HEK293T (cell line): Measurements from ENCODE around the gene HHAT.

Source experiments
- CTCF ChIA-PET: fragments of 350-600 bp; formaldehyde crosslinking; extraction: SDS; loops from one replicate; lab custom pipeline; 2021; ENCODE audit warnings: antibody characterized with exemption, inconsistent platforms; lab: Yijun Ruan, JAX
- POLR2A ChIA-PET: fragments of 350-600 bp; formaldehyde crosslinking; extraction: SDS; loops from one replicate; lab custom pipeline; 2020; ENCODE audit warnings: antibody characterized with exemption, inconsistent platforms; lab: Yijun Ruan, JAX
- DNase-seq: peaks from one replicate; pipeline ENCODE4 v3.0.0; 2012; ENCODE audit warnings: mixed read lengths; ENCODE audit errors: extremely low spot score
- ARNT ChIP-seq: fragments of 450-650 bp; IDR thresholded peaks from 2 replicates; pipeline ENCODE4 v1.6.1; 2017; ENCODE audit warnings: mild to moderate bottlenecking
- BHLHE40 ChIP-seq: fragments of 450-650 bp; IDR thresholded peaks from 2 replicates; pipeline ENCODE4 v1.6.1; 2016; ENCODE audit warnings: mild to moderate bottlenecking, moderate library complexity, borderline replicate concordance
- CTBP1 ChIP-seq: fragments of 450-650 bp; IDR thresholded peaks from 2 replicates; pipeline ENCODE4 v1.6.1; 2016; ENCODE audit warnings: borderline replicate concordance
- ELF4 ChIP-seq: fragments of 450-650 bp; IDR thresholded peaks from 2 replicates; pipeline ENCODE4 v1.6.1; 2017; ENCODE audit warnings: antibody characterized with exemption
- FOXA1 ChIP-seq: fragments of 450-650 bp; IDR thresholded peaks from 2 replicates; pipeline ENCODE4 v1.6.1; 2016; ENCODE audit warnings: mild to moderate bottlenecking
- FOXK2 ChIP-seq: fragments of 450-650 bp; IDR thresholded peaks from 2 replicates; pipeline ENCODE4 v1.6.1; 2016; ENCODE audit warnings: mild to moderate bottlenecking
- FOXM1 ChIP-seq: fragments of 450-650 bp; IDR thresholded peaks from 2 replicates; pipeline ENCODE4 v1.6.1; 2017; ENCODE audit warnings: mild to moderate bottlenecking, borderline replicate concordance
- HDGF ChIP-seq: fragments of 450-650 bp; IDR thresholded peaks from 2 replicates; pipeline ENCODE4 v1.6.1; 2017; ENCODE audit warnings: antibody characterized with exemption, borderline replicate concordance
- L3MBTL2 ChIP-seq: fragments of 450-650 bp; conservative IDR thresholded peaks from 2 replicates; pipeline ENCODE4 v1.6.1; 2016; ENCODE audit warnings: mild to moderate bottlenecking
- LEF1 ChIP-seq: fragments of 450-650 bp; IDR thresholded peaks from 2 replicates; pipeline ENCODE4 v1.6.1; 2017; ENCODE audit warnings: mild to moderate bottlenecking, borderline replicate concordance
- NFRKB ChIP-seq: fragments of 450-650 bp; IDR thresholded peaks from 2 replicates; pipeline ENCODE4 v1.6.1; 2016; ENCODE audit warnings: mild to moderate bottlenecking, moderate library complexity
- SP1 ChIP-seq: fragments of 450-650 bp; IDR thresholded peaks from 2 replicates; pipeline ENCODE4 v1.6.1; 2017
- SUZ12 ChIP-seq: fragments of 450-650 bp; IDR thresholded peaks from 2 replicates; pipeline ENCODE4 v1.6.1; 2016; ENCODE audit warnings: mild to moderate bottlenecking
- TARDBP ChIP-seq: fragments of 450-650 bp; IDR thresholded peaks from 2 replicates; pipeline ENCODE4 v1.6.1; 2016
- ZNF384 ChIP-seq: fragments of 450-650 bp; IDR thresholded peaks from 2 replicates; pipeline ENCODE4 v1.6.1; 2016
- TF ChIP-seq, protein P1 (sequence below): fragments of 450-650 bp; IDR thresholded peaks from 2 replicates; pipeline ENCODE4 v1.6.1; 2016

Gene HHAT

DNA sequence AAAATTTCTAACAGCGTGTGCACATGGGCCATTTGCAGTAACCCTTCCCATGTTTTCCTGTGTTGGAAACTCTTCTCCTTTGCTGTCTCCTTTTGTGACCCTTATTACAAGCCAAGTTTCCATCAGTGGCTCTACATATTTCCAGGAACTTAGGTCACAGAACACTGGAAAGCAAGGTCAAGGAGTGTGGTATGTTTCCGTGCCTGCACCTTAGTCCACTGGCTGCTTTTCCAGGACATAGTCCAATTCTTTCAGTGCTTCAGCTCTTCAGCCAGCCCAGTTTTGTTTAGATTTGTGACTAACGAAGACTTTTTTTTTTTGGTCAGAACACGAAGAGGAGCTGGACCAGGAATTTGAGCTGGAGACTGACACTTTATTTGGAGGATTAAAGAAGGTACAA is 33.8 kb downstream of the HHAT start:
- ChIA-PET CTCF (interaction anchor here (0.6 kb wide), 1 partner anchor 928 kb away, joined by 3 read pairs; no protein-coding TSS in a partner anchor), POLR2A (no interaction called here)
- no peak for DNase-seq
- TF ChIP-seq FOXM1 = no peak
- TF ChIP-seq BHLHE40 = no peak
- no peak for TF ChIP-seq ARNT
- no peak for TF ChIP-seq LEF1
- TF ChIP-seq SUZ12 = no peak
- no peak for TF ChIP-seq ZNF384
- TF ChIP-seq L3MBTL2 = no peak
- no peak for TF ChIP-seq CTBP1
- no peak for TF ChIP-seq ELF4
- TF ChIP-seq HDGF = no peak
- no peak for TF ChIP-seq NFRKB
- TF ChIP-seq SP1 = no peak
- TF ChIP-seq TARDBP = no peak
- TF ChIP-seq, protein P1, sequence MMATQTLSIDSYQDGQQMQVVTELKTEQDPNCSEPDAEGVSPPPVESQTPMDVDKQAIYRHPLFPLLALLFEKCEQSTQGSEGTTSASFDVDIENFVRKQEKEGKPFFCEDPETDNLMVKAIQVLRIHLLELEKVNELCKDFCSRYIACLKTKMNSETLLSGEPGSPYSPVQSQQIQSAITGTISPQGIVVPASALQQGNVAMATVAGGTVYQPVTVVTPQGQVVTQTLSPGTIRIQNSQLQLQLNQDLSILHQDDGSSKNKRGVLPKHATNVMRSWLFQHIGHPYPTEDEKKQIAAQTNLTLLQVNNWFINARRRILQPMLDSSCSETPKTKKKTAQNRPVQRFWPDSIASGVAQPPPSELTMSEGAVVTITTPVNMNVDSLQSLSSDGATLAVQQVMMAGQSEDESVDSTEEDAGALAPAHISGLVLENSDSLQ = no peak
- TF ChIP-seq FOXK2 = no peak
- TF ChIP-seq FOXA1 = no peak

DNA sequence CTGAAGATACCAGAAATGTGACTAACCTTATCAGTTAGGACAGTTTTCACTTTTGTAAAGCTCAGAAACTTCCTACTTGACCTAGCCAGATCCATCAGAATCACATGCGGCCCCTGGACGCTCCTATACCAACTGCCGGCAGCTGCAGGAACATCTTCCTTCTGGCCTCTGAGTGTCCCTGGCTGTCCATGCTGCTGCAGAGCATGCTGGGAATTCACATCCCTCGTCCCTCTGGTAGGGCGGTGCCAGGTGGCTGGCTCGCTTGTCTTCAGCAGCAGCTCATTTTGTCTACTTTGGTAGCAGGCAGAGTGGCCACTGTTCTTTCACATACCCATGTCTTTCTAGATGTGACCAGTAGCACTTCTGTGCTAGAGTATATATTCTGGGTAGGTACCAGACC is 34.4 kb downstream of the HHAT start:
- no peak for TF ChIP-seq HDGF
- no peak for TF ChIP-seq L3MBTL2
- TF ChIP-seq, protein P1 = no peak
- TF ChIP-seq TARDBP = no peak
- no peak for TF ChIP-seq SP1
- no peak for TF ChIP-seq ELF4
- no peak for TF ChIP-seq LEF1
- TF ChIP-seq NFRKB = no peak
- TF ChIP-seq FOXA1 = no peak
- no peak for TF ChIP-seq SUZ12
- no peak for TF ChIP-seq CTBP1
- TF ChIP-seq BHLHE40 = no peak
- TF ChIP-seq ARNT = no peak
- no peak for TF ChIP-seq FOXK2
- TF ChIP-seq FOXM1 = no peak
- TF ChIP-seq ZNF384 = no peak
- ChIA-PET POLR2A (no interaction called here), CTCF (interaction anchor here (0.5 kb wide), 1 partner anchor 63 kb away, joined by 3 read pairs; no protein-coding TSS in a partner anchor)
- DNase-seq = no peak

DNA sequence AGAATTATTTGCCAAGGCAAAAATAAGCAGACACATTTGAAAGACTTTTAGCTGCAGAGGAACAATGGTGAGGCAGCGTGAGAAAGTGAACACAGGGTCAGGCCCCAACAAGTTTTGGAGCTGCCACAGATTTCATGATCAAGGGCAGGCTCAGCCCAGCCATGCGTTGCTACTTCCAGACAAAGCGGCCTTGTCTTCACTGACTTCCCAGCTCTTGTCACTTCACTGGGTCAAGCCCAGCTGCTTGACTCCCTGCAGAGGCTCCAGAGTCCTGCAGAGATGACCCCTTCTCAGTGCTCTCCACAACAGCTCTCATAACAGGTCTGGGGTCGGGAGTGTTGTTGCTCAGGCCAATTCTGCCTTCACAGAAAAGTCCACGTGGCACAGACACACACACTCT is 35.8 kb downstream of the HHAT start:
- DNase-seq = no peak
- ChIA-PET CTCF (interaction anchor here (0.7 kb wide), 1 partner anchor 37 kb away, joined by 3 read pairs; no protein-coding TSS in a partner anchor), POLR2A (no interaction called here)
- no peak for TF ChIP-seq ARNT
- no peak for TF ChIP-seq NFRKB
- TF ChIP-seq TARDBP = no peak

DNA sequence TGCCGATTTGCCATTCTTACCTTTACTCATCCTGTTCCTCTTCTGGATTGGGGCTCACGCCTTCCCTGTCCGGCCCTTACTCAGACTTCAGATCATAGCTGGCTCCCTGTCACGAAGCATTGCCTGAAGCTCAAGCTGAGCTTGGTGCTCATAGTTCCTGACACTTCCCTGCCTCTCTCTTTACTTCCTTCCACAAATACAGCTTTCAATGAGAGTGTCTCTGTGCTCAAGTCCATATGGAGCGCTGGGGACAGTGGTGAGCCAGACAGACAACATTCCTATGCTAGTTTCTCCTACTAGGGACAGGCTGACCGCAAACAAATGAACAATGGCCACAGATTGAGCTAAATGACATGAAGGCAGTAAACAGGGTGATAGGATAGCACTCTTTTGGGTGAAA is 38.1 kb downstream of the HHAT start:
- no peak for TF ChIP-seq SP1
- TF ChIP-seq TARDBP = no peak
- no peak for TF ChIP-seq CTBP1
- no peak for TF ChIP-seq BHLHE40
- no peak for TF ChIP-seq HDGF
- no peak for TF ChIP-seq NFRKB
- no peak for TF ChIP-seq LEF1
- TF ChIP-seq, protein P1 = no peak
- no peak for TF ChIP-seq ZNF384
- no peak for TF ChIP-seq ELF4
- TF ChIP-seq FOXA1 = no peak
- TF ChIP-seq FOXM1 = no peak
- no peak for TF ChIP-seq L3MBTL2
- no peak for TF ChIP-seq ARNT
- no peak for DNase-seq
- ChIA-PET CTCF (no interaction called here), POLR2A (no interaction called here)

GRCh38 chr1:210367566-210367965 is 38.9 kb downstream of the HHAT start:
- DNase-seq = no peak
- ChIA-PET POLR2A (no interaction called here), CTCF (no interaction called here)
- no peak for TF ChIP-seq CTBP1
- TF ChIP-seq FOXK2 = no peak
- TF ChIP-seq SUZ12 = no peak
- no peak for TF ChIP-seq LEF1
- no peak for TF ChIP-seq L3MBTL2
- no peak for TF ChIP-seq TARDBP
- no peak for TF ChIP-seq HDGF
- no peak for TF ChIP-seq ZNF384
- TF ChIP-seq SP1 = no peak
- TF ChIP-seq FOXM1 = no peak
- no peak for TF ChIP-seq NFRKB
- TF ChIP-seq ELF4 = no peak
- no peak for TF ChIP-seq ARNT
- TF ChIP-seq, protein P1 = no peak
- no peak for TF ChIP-seq FOXA1
- TF ChIP-seq BHLHE40 = no peak

DNA sequence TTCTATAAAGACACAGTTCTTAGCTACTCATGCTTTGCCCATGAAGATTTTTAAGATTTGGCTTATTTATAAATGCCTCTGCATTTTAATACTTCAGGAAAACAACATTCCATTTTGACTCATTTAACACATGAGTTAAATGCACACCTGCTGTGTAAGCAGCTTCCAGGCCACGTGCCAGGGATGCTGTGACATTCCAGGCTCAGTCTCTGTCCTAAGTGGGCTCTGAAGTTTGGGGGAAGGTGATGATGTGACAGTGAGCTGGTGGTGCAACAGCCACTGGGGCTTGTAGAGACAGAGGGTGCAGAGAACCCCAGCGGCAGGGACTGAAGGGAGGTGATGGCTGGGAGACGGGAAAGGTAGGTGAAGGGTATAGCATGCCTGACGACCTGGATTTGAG is 40.7 kb downstream of the HHAT start:
- DNase-seq = no peak
- TF ChIP-seq, protein P1 = no peak
- TF ChIP-seq ZNF384 = no peak
- no peak for TF ChIP-seq FOXM1
- TF ChIP-seq TARDBP = no peak
- no peak for TF ChIP-seq CTBP1
- no peak for TF ChIP-seq FOXK2
- no peak for TF ChIP-seq L3MBTL2
- no peak for TF ChIP-seq FOXA1
- no peak for TF ChIP-seq NFRKB
- no peak for TF ChIP-seq BHLHE40
- no peak for TF ChIP-seq ELF4
- ChIA-PET POLR2A (no interaction called here), CTCF (interaction anchor here (0.6 to 1.1 kb wide), 3 partner anchors 8 to 29 kb away, joined by 3 to 4 read pairs (median 4); no protein-coding TSS in a partner anchor)
